ENCODE results near the gene RELN. TPM values are rescaled to one million over a fixed set of nuclear protein-coding genes. Genes with fewer than 3 reads are reported as not detected.

RELN gene
- total RNA-seq, 5 donors from 2014 or later (not counting 1 experiment from before 2014, with no cell fraction given) = 0.20 to 0.50 (median 0.41) TPM; not detected in 2

DNA sequence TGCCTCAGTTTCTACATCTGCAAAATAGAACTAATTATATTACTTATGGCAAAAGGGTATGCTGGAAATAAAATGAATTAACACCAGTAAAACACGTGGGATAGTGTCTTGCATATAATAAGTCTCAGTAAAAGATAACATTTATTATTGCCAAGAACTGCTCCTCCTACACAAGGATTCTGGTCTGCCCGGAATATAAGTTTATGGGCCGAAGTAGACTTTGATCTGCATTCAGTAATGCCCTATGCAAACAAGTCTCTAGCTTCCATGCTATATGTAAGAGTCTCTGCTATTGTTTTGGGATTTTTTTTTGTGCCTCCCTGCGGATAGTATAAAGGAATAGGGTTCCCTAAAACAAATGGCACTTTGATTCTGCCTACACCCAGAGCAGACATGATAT, 417.9 kb downstream of the RELN start:
- Histone ChIP-seq H3K4me3 (ENCODE audit: control insufficient read depth in 1 of 2, extremely low read depth in 1 of 2, low read length in 1 of 2) (no peak overlapping the region), H3K27ac (ENCODE audit: low read length) (no peak overlapping the region), H3K36me3 (ENCODE audit: control insufficient read depth in 2 of 2, extremely low read depth in 1 of 2, insufficient read depth in 1 of 2, low read length in 1 of 2) (no peaks in the 10 kb centered on the region), H3K9me3 (no peaks in the 10 kb centered on the region), H3K27me3 (replicated peaks in 1 of 2; ENCODE audit: control insufficient read depth in 2 of 2, extremely low read depth in 1 of 2, insufficient read depth in 2 of 2, low read length in 1 of 2) (peaks cover 0 to 4% of the 10 kb centered on the region in 2 experiments), H3K4me1 (ENCODE audit: control insufficient read depth in 1 of 2, extremely low read depth in 1 of 2, insufficient read depth in 2 of 2, low read length in 2 of 2) (no peaks in the 10 kb centered on the region)
- H3K4me3 Mint-ChIP-seq = no peak overlapping the region
- ATAC-seq (replicated peaks in 1 of 4) (no peak), DNase-seq (no peak)
- H3K27me3 Mint-ChIP-seq = peaks cover 10 to 12% of the 10 kb centered on the region in 2 donors
- no peaks in the 10 kb centered on the region for H3K4me1 Mint-ChIP-seq
- CTCF ChIA-PET = interaction anchor here in 1 of 2 donors (0.5 kb wide), 1 partner anchor 399 kb away, joined by 6 read pairs; no protein-coding TSS in a partner anchor
- WGBS (ENCODE audit: insufficient coverage) = no CpG with 5 or more reads among the region's 4 CpGs
- no peak overlapping the region for H3K27ac Mint-ChIP-seq
- POLR2A ChIA-PET = no interaction called here
- no peaks in the 10 kb centered on the region for H3K36me3 Mint-ChIP-seq
- H3K9me3 Mint-ChIP-seq = no peaks in the 10 kb centered on the region

- H3K27me3 ChIP-seq (replicated peaks in 1 of 2; ENCODE audit: control insufficient read depth in 2 of 2, extremely low read depth in 1 of 2, insufficient read depth in 2 of 2, low read length in 1 of 2) = peaks cover 0 to 4% of the 10 kb centered on the region in 2 experiments
- no peaks in the 10 kb centered on the region for H3K4me1 ChIP-seq (ENCODE audit: control insufficient read depth in 1 of 2, extremely low read depth in 1 of 2, insufficient read depth in 2 of 2, low read length in 2 of 2)
- DNase-seq (no peak), ATAC-seq (replicated peaks in 1 of 4) (no peak)
- H3K27me3 Mint-ChIP-seq = peaks cover 9 to 11% of the 10 kb centered on the region in 2 donors
- no peak overlapping the region for H3K27ac ChIP-seq (ENCODE audit: low read length)
- H3K4me1 Mint-ChIP-seq = no peaks in the 10 kb centered on the region
- POLR2A ChIA-PET = no interaction called here
- no peak overlapping the region for H3K4me3 ChIP-seq (ENCODE audit: control insufficient read depth in 1 of 2, extremely low read depth in 1 of 2, low read length in 1 of 2)
- no peaks in the 10 kb centered on the region for H3K9me3 Mint-ChIP-seq
- H3K27ac Mint-ChIP-seq = no peak overlapping the region
- H3K36me3 ChIP-seq (ENCODE audit: control insufficient read depth in 2 of 2, extremely low read depth in 1 of 2, insufficient read depth in 1 of 2, low read length in 1 of 2) = no peaks in the 10 kb centered on the region
- no peaks in the 10 kb centered on the region for H3K9me3 ChIP-seq
- WGBS (ENCODE audit: insufficient coverage) = 20% methylated on average over 1 of the region's 4 CpGs
- no peaks in the 10 kb centered on the region for H3K36me3 Mint-ChIP-seq
- CTCF ChIA-PET = no interaction called here
- H3K4me3 Mint-ChIP-seq = no peak overlapping the region
Observed at GRCh38 chr7:103569621-103570305, 419.7 kb downstream of the RELN start.

DNA sequence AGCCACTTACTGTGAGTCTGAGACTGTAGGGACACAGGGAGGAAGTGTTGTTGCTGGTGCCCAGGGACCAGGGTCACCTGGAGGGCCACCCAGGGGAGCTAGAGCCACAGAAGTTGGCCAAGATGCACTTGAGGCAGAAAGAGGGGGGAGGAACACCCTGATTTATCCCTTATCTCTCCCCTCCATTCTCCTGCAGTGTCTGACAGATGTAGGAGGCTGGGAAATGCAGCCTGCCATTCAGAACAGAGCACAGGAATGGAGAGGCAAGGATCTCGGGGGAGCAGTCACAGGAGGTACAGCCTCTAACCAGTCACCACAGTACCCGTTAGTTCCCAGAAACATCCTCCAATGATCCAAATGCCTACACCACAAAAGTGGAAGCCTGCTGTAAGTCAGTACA, 425.0 kb downstream of the RELN start:
- ChIA-PET POLR2A (no interaction called here), CTCF (no interaction called here)
- H3K4me3 Mint-ChIP-seq = no peak overlapping the region
- no peaks in the 10 kb centered on the region for H3K36me3 Mint-ChIP-seq
- ATAC-seq (replicated peaks in 1 of 4) (no peak), DNase-seq (no peak)
- no peaks in the 10 kb centered on the region for H3K36me3 ChIP-seq (ENCODE audit: control insufficient read depth in 2 of 2, extremely low read depth in 1 of 2, insufficient read depth in 1 of 2, low read length in 1 of 2)
- no peaks in the 10 kb centered on the region for H3K4me1 Mint-ChIP-seq
- H3K27me3 ChIP-seq (replicated peaks in 1 of 2; ENCODE audit: control insufficient read depth in 2 of 2, extremely low read depth in 1 of 2, insufficient read depth in 2 of 2, low read length in 1 of 2) = no peaks in the 10 kb centered on the region
- WGBS (ENCODE audit: insufficient coverage) = no CpG with 5 or more reads among the region's 2 CpGs
- H3K9me3 ChIP-seq = no peaks in the 10 kb centered on the region
- no peak overlapping the region for H3K27ac Mint-ChIP-seq
- H3K27ac ChIP-seq (ENCODE audit: low read length) = no peak overlapping the region
- H3K4me3 ChIP-seq (ENCODE audit: control insufficient read depth in 1 of 2, extremely low read depth in 1 of 2, low read length in 1 of 2) = no peak overlapping the region
- H3K27me3 Mint-ChIP-seq = peaks cover 16% of the 10 kb centered on the region in 2 donors
- no peaks in the 10 kb centered on the region for H3K4me1 ChIP-seq (ENCODE audit: control insufficient read depth in 1 of 2, extremely low read depth in 1 of 2, insufficient read depth in 2 of 2, low read length in 2 of 2)
- no peaks in the 10 kb centered on the region for H3K9me3 Mint-ChIP-seq

DNA sequence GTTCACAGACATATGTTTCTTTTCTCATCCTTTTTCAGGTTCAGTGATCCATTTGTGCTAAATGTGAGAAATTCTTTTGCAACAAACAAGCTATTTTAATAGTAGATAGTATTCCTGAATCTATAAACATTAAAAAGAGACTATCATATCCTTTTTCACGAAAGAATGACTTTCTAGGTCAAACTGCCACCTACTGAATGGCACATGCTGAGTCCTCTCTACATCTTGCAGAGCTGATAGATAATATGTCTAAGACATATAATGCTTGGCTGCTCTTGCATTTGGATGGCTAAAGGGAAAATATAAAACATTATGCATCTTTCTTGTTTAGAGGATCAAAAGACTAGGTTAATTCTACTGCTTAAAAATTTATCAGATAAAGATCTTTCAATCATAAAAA, 429.3 kb downstream of the RELN start:
- CTCF ChIA-PET = no interaction called here
- H3K27ac Mint-ChIP-seq = no peak overlapping the region

GRCh38 chr7:103551016-103551415, 438.4 kb downstream of the RELN start:
- ATAC-seq (replicated peaks in 1 of 4) (no peak), DNase-seq (no peak)
- Mint-ChIP-seq H3K9me3 (no peaks in the 10 kb centered on the region), H3K4me1 (no peaks in the 10 kb centered on the region), H3K27ac (no peak overlapping the region), H3K36me3 (no peaks in the 10 kb centered on the region), H3K27me3 (peaks cover 8 to 11% of the 10 kb centered on the region in 2 donors), H3K4me3 (no peak overlapping the region)
- CTCF ChIA-PET = no interaction called here
- Histone ChIP-seq H3K27ac (ENCODE audit: low read length) (no peak overlapping the region), H3K36me3 (ENCODE audit: control insufficient read depth in 2 of 2, extremely low read depth in 1 of 2, insufficient read depth in 1 of 2, low read length in 1 of 2) (no peaks in the 10 kb centered on the region), H3K9me3 (no peaks in the 10 kb centered on the region), H3K27me3 (replicated peaks in 1 of 2; ENCODE audit: control insufficient read depth in 2 of 2, extremely low read depth in 1 of 2, insufficient read depth in 2 of 2, low read length in 1 of 2) (no peaks in the 10 kb centered on the region), H3K4me3 (ENCODE audit: control insufficient read depth in 1 of 2, extremely low read depth in 1 of 2, low read length in 1 of 2) (no peak overlapping the region), H3K4me1 (ENCODE audit: control insufficient read depth in 1 of 2, extremely low read depth in 1 of 2, insufficient read depth in 2 of 2, low read length in 2 of 2) (no peaks in the 10 kb centered on the region)
- POLR2A ChIA-PET = no interaction called here
- 73% methylated on average over 6 of the region's 12 CpGs for WGBS (ENCODE audit: insufficient coverage)

More for the DNA sequence above, 429.3 kb downstream of the RELN start:
- no peaks in the 10 kb centered on the region for H3K4me1 ChIP-seq (ENCODE audit: control insufficient read depth in 1 of 2, extremely low read depth in 1 of 2, insufficient read depth in 2 of 2, low read length in 2 of 2)
- WGBS (ENCODE audit: insufficient coverage) = no CpG with 5 or more reads among the region's 1 CpG
- no peaks in the 10 kb centered on the region for H3K9me3 Mint-ChIP-seq
- no peaks in the 10 kb centered on the region for H3K36me3 Mint-ChIP-seq
- no peak overlapping the region for H3K4me3 ChIP-seq (ENCODE audit: control insufficient read depth in 1 of 2, extremely low read depth in 1 of 2, low read length in 1 of 2)
- no peaks in the 10 kb centered on the region for H3K4me1 Mint-ChIP-seq
- POLR2A ChIA-PET = no interaction called here
- no peaks in the 10 kb centered on the region for H3K27me3 ChIP-seq (replicated peaks in 1 of 2; ENCODE audit: control insufficient read depth in 2 of 2, extremely low read depth in 1 of 2, insufficient read depth in 2 of 2, low read length in 1 of 2)
- peaks cover 15 to 30% of the 10 kb centered on the region in 2 donors for H3K27me3 Mint-ChIP-seq
- no peak overlapping the region for H3K27ac ChIP-seq (ENCODE audit: low read length)
- ATAC-seq (replicated peaks in 1 of 4) (no peak), DNase-seq (no peak)
- no peaks in the 10 kb centered on the region for H3K9me3 ChIP-seq
- H3K36me3 ChIP-seq (ENCODE audit: control insufficient read depth in 2 of 2, extremely low read depth in 1 of 2, insufficient read depth in 1 of 2, low read length in 1 of 2) = no peaks in the 10 kb centered on the region
- no peak overlapping the region for H3K4me3 Mint-ChIP-seq

GRCh38 chr7:103549786-103550185, 439.7 kb downstream of the RELN start:
- Mint-ChIP-seq H3K9me3 (no peaks in the 10 kb centered on the region), H3K4me3 (no peak overlapping the region), H3K27me3 (peaks cover 12% of the 10 kb centered on the region in 2 donors), H3K27ac (no peak overlapping the region), H3K36me3 (no peaks in the 10 kb centered on the region), H3K4me1 (no peaks in the 10 kb centered on the region)
- no peak overlapping the region for H3K27ac ChIP-seq (ENCODE audit: low read length)
- DNase-seq = no peak
- WGBS (ENCODE audit: insufficient coverage) = no CpG with 5 or more reads among the region's 2 CpGs
- ChIA-PET CTCF (no interaction called here), POLR2A (no interaction called here)
- H3K4me1 ChIP-seq (ENCODE audit: control insufficient read depth in 1 of 2, extremely low read depth in 1 of 2, insufficient read depth in 2 of 2, low read length in 2 of 2) = no peaks in the 10 kb centered on the region
- no peak for ATAC-seq (replicated peaks in 1 of 4)
- H3K9me3 ChIP-seq = no peaks in the 10 kb centered on the region
- H3K27me3 ChIP-seq (replicated peaks in 1 of 2; ENCODE audit: control insufficient read depth in 2 of 2, extremely low read depth in 1 of 2, insufficient read depth in 2 of 2, low read length in 1 of 2) = no peaks in the 10 kb centered on the region
- no peak overlapping the region for H3K4me3 ChIP-seq (ENCODE audit: control insufficient read depth in 1 of 2, extremely low read depth in 1 of 2, low read length in 1 of 2)
- no peaks in the 10 kb centered on the region for H3K36me3 ChIP-seq (ENCODE audit: control insufficient read depth in 2 of 2, extremely low read depth in 1 of 2, insufficient read depth in 1 of 2, low read length in 1 of 2)
